ENCODE results near the gene CD300LF.

The CD300LF gene

DNA sequence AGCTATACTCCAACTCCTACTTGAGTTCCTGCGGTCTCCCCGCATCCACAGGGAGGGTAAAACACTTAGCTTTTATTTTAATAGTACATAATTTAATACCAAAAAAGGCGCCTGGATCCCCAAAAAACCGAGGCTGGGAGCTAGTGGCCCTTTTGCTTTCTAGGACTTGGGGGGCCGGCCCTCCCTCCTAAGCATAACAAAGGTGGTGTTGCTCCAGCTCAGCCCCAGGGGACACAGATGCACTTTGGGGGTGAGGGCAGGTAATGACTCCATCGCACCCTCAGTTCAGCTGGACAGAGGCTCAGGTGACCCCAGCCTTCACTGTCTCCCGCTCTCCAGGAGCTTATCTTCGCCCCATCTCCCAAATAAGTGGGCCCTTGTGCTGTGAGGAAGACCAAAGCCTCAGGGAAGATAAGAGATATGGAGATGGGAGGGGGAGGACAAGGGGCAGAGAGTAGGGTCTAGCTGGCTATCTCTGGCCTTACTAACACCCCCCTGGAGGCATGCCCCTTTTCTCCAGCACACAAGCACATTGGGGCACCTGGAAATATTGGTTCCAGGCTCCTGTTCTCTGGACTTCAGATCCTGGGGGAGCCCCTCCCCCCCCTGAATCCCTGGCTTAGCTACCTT is 32.9 kb upstream of the CD300LF start:
- DNase-seq (ENCODE audit: low spot score) = no peak

- peak; percentile 80 for DNase-seq (ENCODE audit: low spot score)
These were observed 32.2 kb upstream of the CD300LF start for GRCh38 chr17:74744714-74745547.

- no peak for DNase-seq (ENCODE audit: low spot score)
These were observed 31.6 kb upstream of the CD300LF start for GRCh38 chr17:74744349-74744713.

DNA sequence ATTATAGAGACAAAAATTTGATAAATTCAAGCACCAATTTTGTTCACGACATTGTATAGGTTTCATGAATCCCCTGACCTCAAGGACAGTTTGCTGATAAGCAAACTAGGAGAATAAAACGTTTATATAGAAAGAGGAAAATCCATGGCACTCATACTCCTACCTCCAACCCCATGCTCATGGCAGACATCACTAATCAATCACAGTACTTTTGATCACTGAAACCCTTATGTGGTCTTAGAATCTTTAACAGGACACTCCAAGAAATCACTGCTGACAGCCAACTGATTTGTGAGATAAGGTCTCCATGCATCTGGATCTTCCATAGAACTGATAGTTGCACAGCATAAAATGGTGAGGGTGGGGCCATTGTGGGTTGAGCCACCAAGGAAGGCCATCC is 31.0 kb upstream of the CD300LF start:
- DNase-seq (ENCODE audit: low spot score) = no peak

- no peak for DNase-seq (ENCODE audit: low spot score)
These were observed 30.3 kb upstream of the CD300LF start for GRCh38 chr17:74742978-74743545.

- peak; percentile 74 for DNase-seq (ENCODE audit: low spot score)
These were observed 29.4 kb upstream of the CD300LF start for GRCh38 chr17:74742153-74742515.

DNA sequence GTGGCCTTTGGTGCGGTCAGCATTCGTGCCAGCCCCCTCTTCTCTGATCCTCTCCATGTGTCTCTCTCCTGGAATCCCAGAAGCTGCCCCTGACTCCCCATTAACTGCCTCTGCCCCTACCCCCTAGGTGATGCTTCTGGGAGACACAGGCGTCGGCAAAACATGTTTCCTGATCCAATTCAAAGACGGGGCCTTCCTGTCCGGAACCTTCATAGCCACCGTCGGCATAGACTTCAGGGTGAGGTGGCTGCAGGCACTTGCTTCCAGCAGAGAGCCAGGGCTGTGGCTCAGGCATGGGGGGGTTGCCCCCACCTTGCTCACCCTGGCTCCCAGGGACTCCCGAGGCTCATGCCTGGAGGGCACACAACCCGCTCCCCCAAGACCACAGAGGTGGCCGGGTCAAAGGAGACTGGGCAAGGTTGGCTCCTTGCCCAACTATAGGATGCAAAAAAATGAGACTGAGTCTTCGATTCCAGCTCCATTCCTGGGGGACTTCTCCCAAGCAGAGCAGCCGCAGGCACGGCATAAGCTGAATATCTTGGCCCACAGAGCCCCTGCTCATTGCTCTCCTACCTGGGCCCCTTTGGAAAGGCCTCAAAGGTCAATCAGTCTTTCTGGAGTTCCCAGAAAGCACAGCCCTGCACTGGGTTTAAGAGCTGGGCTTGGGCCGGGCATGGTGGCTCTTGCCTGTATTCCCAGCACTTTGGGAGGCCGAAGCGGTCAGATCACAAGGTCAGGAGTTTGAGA is 28.1 kb upstream of the CD300LF start:
- DNase-seq (ENCODE audit: low spot score) = no peak

GRCh38 chr17:74740173-74740572 is 27.4 kb upstream of the CD300LF start:
- DNase-seq (ENCODE audit: low spot score) = no peak

DNA sequence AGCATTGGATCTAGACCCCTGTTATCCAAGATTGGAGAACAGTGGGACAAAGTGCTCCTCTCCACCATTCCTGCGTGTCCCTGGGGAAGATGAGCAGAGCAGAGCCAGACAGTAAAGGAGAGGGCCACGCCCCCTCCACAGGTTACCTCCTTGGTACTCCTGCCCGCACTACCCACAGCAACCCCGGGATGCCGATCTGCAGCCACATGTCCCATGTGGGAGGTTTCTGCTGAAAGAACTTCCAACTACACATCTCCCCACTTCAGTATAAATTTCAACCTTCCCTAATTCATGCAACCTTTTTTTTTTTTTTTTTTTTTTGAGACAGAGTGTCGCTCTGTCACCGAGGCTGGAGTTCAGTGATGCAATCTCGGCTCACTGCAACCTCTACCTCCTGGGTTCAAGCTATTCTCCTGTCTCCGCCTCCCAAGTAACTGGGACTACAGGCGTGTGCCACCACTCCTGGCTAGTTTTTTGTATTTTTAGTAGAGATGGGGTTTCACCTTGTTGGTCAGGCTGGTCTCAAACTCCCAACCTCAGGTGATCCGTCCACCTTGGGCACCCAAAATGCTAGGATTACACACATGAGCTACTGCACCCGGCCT is 26.6 kb upstream of the CD300LF start:
- DNase-seq (ENCODE audit: low spot score) = no peak

DNA sequence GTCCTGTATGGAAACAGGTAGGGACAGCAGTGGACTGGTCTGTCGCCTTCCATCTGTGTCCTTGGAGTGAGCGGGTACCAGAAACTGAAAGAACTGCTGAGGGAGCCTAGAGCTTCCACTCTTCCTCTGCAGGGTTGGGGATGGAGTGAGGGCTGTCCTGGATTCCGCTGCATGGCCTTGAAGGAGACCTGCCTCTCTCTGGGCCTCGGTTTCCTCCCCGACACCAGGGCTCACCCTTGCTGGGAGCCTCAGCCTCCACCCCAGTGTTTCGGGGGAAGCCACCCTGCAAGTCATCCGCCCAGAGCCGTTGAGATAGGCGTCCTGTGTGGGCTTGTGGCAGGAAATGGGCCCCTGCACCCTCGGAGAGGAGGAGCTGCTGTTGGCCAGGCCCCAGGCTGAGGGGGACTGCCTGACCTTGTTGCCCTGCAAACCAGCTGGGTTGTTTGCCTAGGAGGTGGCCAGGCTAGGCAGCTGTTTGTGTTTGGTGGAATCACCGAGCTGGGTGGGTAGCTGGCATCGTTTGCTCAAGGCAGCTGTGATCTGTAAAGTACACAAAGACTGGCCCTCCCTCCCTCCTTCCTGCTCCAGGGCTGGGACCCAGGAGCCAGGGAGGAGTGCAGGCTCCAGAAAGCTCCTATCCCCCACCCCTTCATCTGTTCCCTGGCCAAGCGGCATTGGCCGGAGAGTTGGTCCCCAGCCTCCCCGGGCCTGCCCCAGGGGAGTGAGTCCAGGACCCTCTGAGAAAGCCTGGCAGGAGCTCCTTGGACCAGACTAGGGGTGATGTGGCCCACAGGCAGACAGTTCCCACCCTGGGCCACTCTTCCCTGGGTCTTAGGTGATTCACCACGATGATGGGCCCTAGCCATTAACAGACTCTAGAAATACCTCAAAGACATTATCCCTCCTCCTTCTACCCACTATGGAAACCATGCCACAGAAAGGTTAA is 25.6 kb upstream of the CD300LF start:
- peak; percentile 83 for DNase-seq (ENCODE audit: low spot score)

GRCh38 chr17:74737299-74738050 is 24.8 kb upstream of the CD300LF start:
- peak; percentile 38 for DNase-seq (ENCODE audit: low spot score)

DNA sequence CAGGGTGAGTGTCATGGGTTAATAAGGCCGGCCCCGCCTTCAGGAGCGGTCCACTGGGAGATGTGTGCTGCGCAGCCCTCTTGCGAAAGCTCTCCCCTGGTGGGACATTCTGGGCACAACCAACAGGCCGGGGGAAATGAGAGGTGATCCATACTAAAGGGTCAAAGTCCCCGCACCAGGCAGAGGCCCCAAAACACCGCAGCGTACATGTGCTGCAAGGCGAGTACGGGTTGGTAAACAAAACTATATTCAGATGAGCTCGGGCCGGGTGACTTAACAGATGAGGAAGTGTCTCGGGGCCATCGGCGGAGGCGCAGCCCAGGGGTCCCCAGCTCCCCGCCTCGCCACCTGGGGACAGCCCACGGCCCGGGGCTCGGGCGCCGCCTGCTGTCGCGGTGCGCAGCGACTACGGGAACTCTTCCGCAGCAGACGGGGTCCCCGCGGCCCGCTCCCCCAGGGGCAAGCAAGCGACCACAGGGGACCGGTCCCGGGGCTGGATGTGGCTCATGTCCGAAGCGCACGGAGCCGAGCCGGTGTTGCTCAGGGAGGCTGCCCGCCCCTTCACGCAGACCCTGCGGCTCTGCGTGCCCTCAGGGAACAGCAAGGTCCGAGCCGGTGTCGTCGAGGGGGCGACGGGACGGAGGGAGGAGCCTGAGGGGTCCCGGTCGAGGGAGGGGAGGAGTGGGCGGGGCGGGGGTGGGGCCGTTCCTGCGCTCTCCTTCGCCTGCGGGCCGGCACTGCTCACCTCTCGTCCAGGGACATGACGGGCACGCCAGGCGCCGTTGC is 24.0 kb upstream of the CD300LF start, which contains the start of gene RAB37:
Gene RAB37, plus strand, starts transcription at position 744 of the 786 bp plus-strand sequence. Its CDS starts 17 bp downstream, at position 761.
- DNase-seq (ENCODE audit: low spot score) = peak; percentile 40

- DNase-seq (ENCODE audit: low spot score) = no peak
These were observed 21.5 kb upstream of the CD300LF start for GRCh38 chr17:74734256-74734655.

- no peak for DNase-seq (ENCODE audit: low spot score)
These were observed 20.8 kb upstream of the CD300LF start for GRCh38 chr17:74733365-74734122.

GRCh38 chr17:74732042-74732867 is 19.5 kb upstream of the CD300LF start:
- DNase-seq (ENCODE audit: low spot score) = no peak

- no peak for DNase-seq (ENCODE audit: low spot score)
These were observed 18.6 kb upstream of the CD300LF start for GRCh38 chr17:74731347-74731605.

DNA sequence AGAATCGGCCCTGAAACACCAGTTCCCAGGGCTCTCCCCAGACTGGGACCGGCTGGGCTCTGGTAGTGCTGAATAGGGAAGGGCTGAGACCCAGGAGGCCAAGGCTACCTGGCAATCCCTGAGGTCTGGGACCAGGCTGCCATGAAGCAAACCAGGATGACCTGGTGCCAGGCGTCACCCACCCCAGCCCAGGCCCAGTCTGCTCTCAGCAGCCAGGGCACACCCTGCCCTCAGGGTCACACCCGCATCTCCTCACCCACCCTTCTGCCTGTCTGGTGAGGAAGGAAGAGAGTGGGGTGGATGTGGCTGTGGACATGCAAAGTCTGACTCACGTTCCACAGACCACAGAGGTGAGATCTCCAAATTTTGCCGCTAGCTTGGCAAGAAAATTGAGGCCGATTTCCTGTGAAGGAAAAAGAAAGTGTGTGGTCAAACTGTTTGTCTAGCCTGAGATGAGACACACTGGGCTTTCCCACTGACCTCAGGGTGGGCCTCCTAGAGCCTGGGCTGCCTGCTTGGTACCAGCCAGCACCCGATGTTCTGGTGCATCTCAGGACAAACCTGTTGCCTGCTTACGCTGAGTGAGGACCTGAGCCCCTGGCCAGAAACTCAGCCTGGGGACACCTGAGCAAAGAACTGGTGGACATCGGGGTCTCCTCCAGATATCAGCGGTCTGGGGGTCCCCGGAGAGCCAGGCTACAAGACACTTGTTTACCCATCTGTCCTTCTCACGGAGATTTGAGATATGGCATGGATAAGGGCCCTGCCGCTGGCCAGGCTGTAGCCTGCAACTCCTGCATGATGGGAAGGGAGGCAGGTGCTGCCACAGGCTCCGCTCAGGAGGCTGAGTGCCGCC is 18.0 kb upstream of the CD300LF start:
- DNase-seq (ENCODE audit: low spot score) = peak; percentile 55

All from CD4-positive, alpha-beta T cell treated with Interleukin-6 at 100 ng/mL for 8 hours (primary cell).